NCI-H82 treated with DMSO at 0.1 percent for 48 hours (cell line): ENCODE measurements around the gene PDGFA.

Experiments used
- DNase-seq: peaks from one replicate; lab custom pipeline; 2025; ENCODE audit not compliant: unreplicated experiment; lab: John Stamatoyannopoulos, UW

PDGFA gene

GRCh38 chr7:505171-505570, 14.5 kb downstream of the PDGFA start:
- no peak for DNase-seq

GRCh38 chr7:504221-505111, 15.2 kb downstream of the PDGFA start:
- DNase-seq: no peak

GRCh38 chr7:503575-504111, 16.0 kb downstream of the PDGFA start:
- DNase-seq: no peak

- no peak for DNase-seq
Measured at GRCh38 chr7:502296-502695, 17.4 kb downstream of the PDGFA start.

GRCh38 chr7:501526-501925, 18.1 kb downstream of the PDGFA start:
- DNase-seq: no peak

GRCh38 chr7:500521-501420, 18.9 kb downstream of the PDGFA start:
- no peak for DNase-seq

GRCh38 chr7:499853-500485, 19.7 kb downstream of the PDGFA start:
- no peak for DNase-seq

- DNase-seq: no peak
Measured at GRCh38 chr7:498678-499641, 20.7 kb downstream of the PDGFA start.

GRCh38 chr7:497946-498655, 21.5 kb downstream of the PDGFA start:
- no peak for DNase-seq

- DNase-seq: no peak
Measured at GRCh38 chr7:497346-497745, 22.3 kb downstream of the PDGFA start.

GRCh38 chr7:496528-497295, 22.9 kb downstream of the PDGFA start:
- no peak for DNase-seq

GRCh38 chr7:495761-496321, 23.8 kb downstream of the PDGFA start:
- DNase-seq: no peak

GRCh38 chr7:495326-495725, 24.3 kb downstream of the PDGFA start:
- DNase-seq: no peak

- no peak for DNase-seq
Measured at GRCh38 chr7:494906-495305, 24.7 kb downstream of the PDGFA start.

- no peak for DNase-seq
Measured at GRCh38 chr7:494259-494687, 25.4 kb downstream of the PDGFA start.

- DNase-seq: no peak
Measured at GRCh38 chr7:493661-494251, 25.9 kb downstream of the PDGFA start.

GRCh38 chr7:492714-493065, 27.0 kb downstream of the PDGFA start:
- no peak for DNase-seq
